Measurements from ENCODE around the gene GRK2. TPM values are rescaled to one million over a fixed set of nuclear protein-coding genes. Genes with fewer than 3 reads are reported as not detected.
A peak's percentile ranks its signal among the peaks of the same experiment; 100 is the strongest.

GRK2 gene
- total RNA-seq, 1 experiment from 2014 or later: 48.1 TPM

DNA sequence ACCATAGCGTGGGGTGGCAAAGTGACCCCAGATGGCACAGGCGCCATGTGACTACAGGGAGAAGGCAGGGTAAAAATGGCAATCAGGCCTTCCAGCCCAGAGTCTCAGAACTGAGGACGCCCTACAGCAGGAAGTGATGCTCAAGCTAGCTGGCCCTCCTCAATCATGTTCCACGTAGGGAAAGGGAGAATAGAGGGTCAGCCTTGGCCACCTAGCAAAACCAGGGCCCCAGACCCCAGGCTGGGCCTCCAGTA is 21.9 kb downstream of the GRK2 start:
- H3K4me3 Mint-ChIP-seq (ENCODE audit: unreplicated experiment): peak overlapping the region; percentile 92
- no peak for DNase-seq (ENCODE audit: unreplicated experiment)
- TF ChIP-seq, protein P1, sequence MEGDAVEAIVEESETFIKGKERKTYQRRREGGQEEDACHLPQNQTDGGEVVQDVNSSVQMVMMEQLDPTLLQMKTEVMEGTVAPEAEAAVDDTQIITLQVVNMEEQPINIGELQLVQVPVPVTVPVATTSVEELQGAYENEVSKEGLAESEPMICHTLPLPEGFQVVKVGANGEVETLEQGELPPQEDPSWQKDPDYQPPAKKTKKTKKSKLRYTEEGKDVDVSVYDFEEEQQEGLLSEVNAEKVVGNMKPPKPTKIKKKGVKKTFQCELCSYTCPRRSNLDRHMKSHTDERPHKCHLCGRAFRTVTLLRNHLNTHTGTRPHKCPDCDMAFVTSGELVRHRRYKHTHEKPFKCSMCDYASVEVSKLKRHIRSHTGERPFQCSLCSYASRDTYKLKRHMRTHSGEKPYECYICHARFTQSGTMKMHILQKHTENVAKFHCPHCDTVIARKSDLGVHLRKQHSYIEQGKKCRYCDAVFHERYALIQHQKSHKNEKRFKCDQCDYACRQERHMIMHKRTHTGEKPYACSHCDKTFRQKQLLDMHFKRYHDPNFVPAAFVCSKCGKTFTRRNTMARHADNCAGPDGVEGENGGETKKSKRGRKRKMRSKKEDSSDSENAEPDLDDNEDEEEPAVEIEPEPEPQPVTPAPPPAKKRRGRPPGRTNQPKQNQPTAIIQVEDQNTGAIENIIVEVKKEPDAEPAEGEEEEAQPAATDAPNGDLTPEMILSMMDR (IDR thresholded peaks at IDR 0.05; ENCODE audit: unreplicated experiment): no peak
- H3K27ac Mint-ChIP-seq (ENCODE audit: low read depth, unreplicated experiment): peak overlapping the region; percentile 96
- BruUV-seq (replicated peaks): no TSS peak
- intact Hi-C loops (cut with micrococcal nuclease): no loop called here
- no peaks in the 10 kb centered on the region for H3K9me3 Mint-ChIP-seq (ENCODE audit: unreplicated experiment)
- ChIA-PET POLR2A (interaction anchor here (0.6 to 4.8 kb wide), 19 partner anchors 9 to 1963 kb away, joined by 3 to 51 read pairs (median 6); partner anchors contain the start of genes GRK2, MRPL11, RAD9A and SSH3), CTCF (interaction anchor here (0.7 to 2.0 kb wide), 6 partner anchors 20 to 232 kb away, joined by 3 to 7 read pairs (median 4); no protein-coding TSS in a partner anchor)
- H3K27me3 Mint-ChIP-seq (ENCODE audit: insufficient read depth, unreplicated experiment): no peaks in the 10 kb centered on the region
- H3K4me1 Mint-ChIP-seq (ENCODE audit: insufficient read depth, unreplicated experiment): peaks cover 21% of the 10 kb centered on the region
- H3K36me3 Mint-ChIP-seq (ENCODE audit: insufficient read depth, unreplicated experiment): peaks cover 37% of the 10 kb centered on the region

DNA sequence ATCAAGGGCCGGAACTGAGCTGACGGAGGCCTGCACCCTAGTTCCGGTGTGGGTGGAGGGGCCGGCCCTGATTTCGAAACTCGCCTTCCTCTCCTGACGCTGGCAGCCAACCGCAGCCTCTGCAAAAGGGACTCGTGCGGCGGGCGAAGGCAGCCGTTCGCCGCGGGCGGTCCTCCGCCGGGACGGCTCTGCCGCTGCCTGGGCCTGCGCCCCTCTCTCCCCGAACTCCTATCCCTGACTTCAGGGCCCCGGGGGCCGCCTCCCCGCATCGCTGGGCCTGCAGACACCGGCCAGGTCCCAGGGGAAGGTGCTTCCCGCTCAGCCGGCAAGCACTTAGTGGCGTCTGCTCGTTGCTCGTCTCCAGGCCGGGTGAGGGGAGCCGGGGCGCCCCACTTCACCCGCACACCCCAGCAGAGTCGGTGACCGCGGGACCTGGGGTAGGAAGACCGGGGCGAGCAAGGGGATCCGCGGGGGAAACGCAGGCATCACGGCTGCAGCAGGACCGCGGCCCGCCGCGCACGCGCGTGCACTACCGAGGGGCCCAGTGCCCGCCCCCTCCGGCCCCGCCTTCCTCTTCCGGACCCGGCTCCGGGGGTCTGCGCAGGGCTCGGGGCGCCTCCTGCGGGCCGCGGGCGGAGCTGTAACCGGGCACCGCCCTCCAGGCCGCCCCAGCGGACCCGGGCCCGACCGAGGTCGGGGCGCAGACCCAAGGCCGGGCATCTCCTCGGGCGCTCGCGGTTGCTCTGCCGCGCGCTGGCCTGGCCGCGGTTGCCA is 22.4 kb downstream of the GRK2 start:
- intact Hi-C loops (cut with micrococcal nuclease): no loop called here
- Mint-ChIP-seq H3K4me1 (ENCODE audit: insufficient read depth, unreplicated experiment) (peaks cover 23% of the 10 kb centered on the region), H3K27me3 (ENCODE audit: insufficient read depth, unreplicated experiment) (no peaks in the 10 kb centered on the region), H3K36me3 (ENCODE audit: insufficient read depth, unreplicated experiment) (peaks cover 38% of the 10 kb centered on the region), H3K9me3 (ENCODE audit: unreplicated experiment) (no peaks in the 10 kb centered on the region), H3K4me3 (ENCODE audit: unreplicated experiment) (peak overlapping the region; percentile 92), H3K27ac (ENCODE audit: low read depth, unreplicated experiment) (peak overlapping the region; percentile 96)
- ChIA-PET CTCF (interaction anchor here (0.7 to 2.0 kb wide), 9 partner anchors 16 to 233 kb away, joined by 3 to 9 read pairs (median 3); no protein-coding TSS in a partner anchor), POLR2A (interaction anchor here (0.6 to 4.8 kb wide), 21 partner anchors 9 to 1963 kb away, joined by 3 to 51 read pairs (median 6); partner anchors contain the start of genes GRK2, MRPL11, RAD9A and SSH3)
- TF ChIP-seq, protein P1 (IDR thresholded peaks at IDR 0.05; ENCODE audit: unreplicated experiment): peak; percentile 11
- BruUV-seq (replicated peaks): no TSS peak
- DNase-seq (ENCODE audit: unreplicated experiment): peak; percentile 92

DNA sequence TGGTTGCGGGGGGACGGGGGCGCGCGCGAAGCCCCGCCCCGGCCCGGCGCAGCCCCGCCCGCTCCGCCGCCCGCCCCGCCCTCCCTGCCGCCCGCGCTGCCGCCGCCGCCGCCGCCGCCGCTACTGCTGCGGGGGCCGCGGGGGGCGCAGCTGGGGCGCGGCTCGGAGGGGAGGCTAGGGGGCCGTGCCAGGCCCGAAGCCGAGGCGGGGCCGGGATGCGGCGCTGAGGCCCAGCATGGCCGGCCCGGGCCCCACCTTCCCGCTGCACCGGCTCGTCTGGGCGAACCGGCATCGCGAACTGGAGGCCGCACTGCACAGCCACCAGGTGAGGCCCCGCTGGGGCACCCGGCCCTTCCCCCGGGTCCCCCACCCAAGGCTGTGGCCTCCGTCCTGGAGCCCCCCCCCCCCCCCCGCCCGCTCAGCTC is 23.0 kb downstream of the GRK2 start, which contains the start of gene ANKRD13D:
Gene ANKRD13D (plus strand): TSS at position 78 of the 425 bp plus-strand sequence. CDS start 158 bp downstream, at position 236.
- H3K27me3 Mint-ChIP-seq (ENCODE audit: insufficient read depth, unreplicated experiment): no peaks in the 10 kb centered on the region
- H3K9me3 Mint-ChIP-seq (ENCODE audit: unreplicated experiment): no peaks in the 10 kb centered on the region
- POLR2A ChIA-PET: interaction anchor here (0.7 to 4.8 kb wide), 15 partner anchors 9 to 112 kb away, joined by 3 to 51 read pairs (median 6); partner anchors contain the start of genes GRK2, RAD9A and SSH3
- intact Hi-C loops (cut with micrococcal nuclease): no loop called here
- peaks cover 33% of the 10 kb centered on the region for H3K36me3 Mint-ChIP-seq (ENCODE audit: insufficient read depth, unreplicated experiment)
- H3K4me1 Mint-ChIP-seq (ENCODE audit: insufficient read depth, unreplicated experiment): peaks cover 23% of the 10 kb centered on the region
- peak within 1 kb of the TSS; percentile 96 for H3K27ac Mint-ChIP-seq (ENCODE audit: low read depth, unreplicated experiment)
- no TSS peak for BruUV-seq (replicated peaks)
- TF ChIP-seq, protein P1 (IDR thresholded peaks at IDR 0.05; ENCODE audit: unreplicated experiment): no peak
- peak within 1 kb of the TSS; percentile 92 for H3K4me3 Mint-ChIP-seq (ENCODE audit: unreplicated experiment)
- CTCF ChIA-PET: interaction anchor here (0.9 to 2.0 kb wide), 7 partner anchors 9 to 95 kb away, joined by 3 to 9 read pairs (median 3); no protein-coding TSS in a partner anchor
- DNase-seq (ENCODE audit: unreplicated experiment): no peak

Measured in MCF 10A (cell line).